Jurkat, Clone E6-1 (cell line): ENCODE results near the gene SMG6.
"Not testable (repeated sequence)": the region's sequence is repeated elsewhere in the genome, so short reads cannot be mapped to it uniquely, and the experiment has no call there.

Experiments
- DNase-seq: peaks from one replicate; pipeline ENCODE4 v3.0.0-alpha.2; 2011; ENCODE audit warnings: low read depth, low spot score
- H3K4me3 ChIP-seq: 2 replicates; pipeline ENCODE4 v1.5.1; 2011; ENCODE audit warnings: mild to moderate bottlenecking, low read length, control low read depth, moderate library complexity

SMG6 gene

GRCh38 chr17:2017274-2017941, 286.2 kb downstream of the SMG6 start:
- DNase-seq: peak; percentile 58

GRCh38 chr17:2016494-2016893, 287.1 kb downstream of the SMG6 start:
- H3K4me3 ChIP-seq: no peak overlapping the region
- DNase-seq: no peak

More at GRCh38 chr17:2017274-2017941, 286.2 kb downstream of the SMG6 start:
- H3K4me3 ChIP-seq: no peak overlapping the region

GRCh38 chr17:2015314-2015713, 288.3 kb downstream of the SMG6 start:
- no peak for DNase-seq
- H3K4me3 ChIP-seq: no peak overlapping the region

- H3K4me3 ChIP-seq: no peak overlapping the region
- no peak for DNase-seq
These were observed 289.6 kb downstream of the SMG6 start for GRCh38 chr17:2013994-2014317.

GRCh38 chr17:2013220-2013993, 290.2 kb downstream of the SMG6 start:
- H3K4me3 ChIP-seq, DNase-seq: not testable (repeated sequence)

- no peak overlapping the region for H3K4me3 ChIP-seq
- DNase-seq: no peak
These were observed 291.1 kb downstream of the SMG6 start for GRCh38 chr17:2012499-2012898.

- H3K4me3 ChIP-seq: peak overlapping the region; percentile 23
- DNase-seq: peak; percentile 47
These were observed 291.9 kb downstream of the SMG6 start for GRCh38 chr17:2011411-2012371.
